GM12872 (cell line): Measurements from ENCODE around the gene DHFR2.

Source experiments
- CTCF ChIP-seq: IDR thresholded peaks from 3 replicates; pipeline ENCODE4 v1.5.1; 2011; ENCODE audit warnings: low read depth, mild to moderate bottlenecking, low read length, moderate library complexity; ENCODE audit not compliant: insufficient read depth

DHFR2 gene

GRCh38 chr3:94093151-94093550, 30.4 kb upstream of the DHFR2 start:
- no peak for TF ChIP-seq CTCF

GRCh38 chr3:94092086-94092485, 29.4 kb upstream of the DHFR2 start:
- no peak for TF ChIP-seq CTCF

- TF ChIP-seq CTCF = no peak
Observed at GRCh38 chr3:94089126-94089525, 26.4 kb upstream of the DHFR2 start.

GRCh38 chr3:94083261-94083660, 20.5 kb upstream of the DHFR2 start:
- no peak for TF ChIP-seq CTCF

GRCh38 chr3:94082391-94082937, 19.7 kb upstream of the DHFR2 start:
- TF ChIP-seq CTCF = no peak

- TF ChIP-seq CTCF = no peak
Observed at GRCh38 chr3:94081884-94082283, 19.2 kb upstream of the DHFR2 start.

GRCh38 chr3:94076055-94076454, 13.3 kb upstream of the DHFR2 start:
- no peak for TF ChIP-seq CTCF
